Fibroblast of lung (primary cell): ENCODE data around the gene ANKRD52.

ENCODE experiments used
- EZH2 ChIP-seq: IDR thresholded peaks from 2 replicates; pipeline ENCODE4 v1.5.1; 2012; ENCODE audit warnings: low read length, control low read depth, mild to moderate bottlenecking; ENCODE audit errors: missing control alignments
- TF ChIP-seq, protein P1 (sequence below), 2 donors: IDR thresholded peaks in 1 of 2; conservative IDR thresholded peaks in 1 of 2; 1 replicate in 1 of 2; 2 replicates in 1 of 2; pipeline ENCODE4 v1.5.1; 2011 to 2012; ENCODE audit warnings: low read length in 2 of 2, control low read depth in 1 of 2, inconsistent platforms in 1 of 2, low read depth in 1 of 2, mild to moderate bottlenecking in 1 of 2

DNA sequence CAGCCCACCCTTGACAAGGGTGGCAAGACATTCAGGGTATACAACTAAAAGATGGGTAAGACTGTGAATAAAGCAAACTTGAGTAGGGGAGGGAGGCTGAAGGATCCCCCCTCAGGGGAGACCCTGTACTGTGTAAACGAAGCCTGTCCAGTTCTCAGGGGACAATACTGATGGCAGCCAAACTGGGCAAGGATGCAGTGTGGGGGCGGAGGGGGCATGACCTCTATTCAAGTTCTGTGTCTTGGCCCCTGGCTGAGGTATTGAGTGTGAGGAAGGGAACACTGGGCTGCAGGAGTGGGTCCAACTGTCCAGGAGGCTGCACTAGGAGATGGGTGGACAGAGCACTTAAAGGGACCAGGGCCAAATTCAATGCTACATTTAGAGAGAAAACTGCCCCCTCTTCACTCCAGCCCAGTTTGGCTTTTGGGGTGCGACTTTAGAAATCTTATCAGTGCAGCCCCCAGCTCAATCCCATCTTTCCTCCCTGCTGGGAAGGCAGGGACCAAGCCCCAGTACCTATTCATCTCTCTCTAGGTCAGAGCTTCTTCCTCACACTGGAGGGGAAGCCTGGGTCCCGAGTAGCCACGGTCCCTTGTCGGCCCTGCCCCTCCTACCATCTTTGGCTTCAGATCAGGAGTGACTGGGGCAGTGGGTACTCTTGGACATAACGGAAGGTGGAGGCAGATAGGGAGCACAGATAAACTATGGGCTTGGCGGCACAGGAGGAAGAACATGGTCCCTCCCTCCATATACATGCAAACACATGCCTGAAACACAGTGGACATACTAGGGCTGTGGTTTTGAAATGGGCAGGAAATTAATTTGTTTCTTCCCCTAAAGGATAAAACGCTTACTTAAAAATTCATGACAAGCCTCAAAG is 16.5 kb downstream of the ANKRD52 start:
- TF ChIP-seq, protein P1, sequence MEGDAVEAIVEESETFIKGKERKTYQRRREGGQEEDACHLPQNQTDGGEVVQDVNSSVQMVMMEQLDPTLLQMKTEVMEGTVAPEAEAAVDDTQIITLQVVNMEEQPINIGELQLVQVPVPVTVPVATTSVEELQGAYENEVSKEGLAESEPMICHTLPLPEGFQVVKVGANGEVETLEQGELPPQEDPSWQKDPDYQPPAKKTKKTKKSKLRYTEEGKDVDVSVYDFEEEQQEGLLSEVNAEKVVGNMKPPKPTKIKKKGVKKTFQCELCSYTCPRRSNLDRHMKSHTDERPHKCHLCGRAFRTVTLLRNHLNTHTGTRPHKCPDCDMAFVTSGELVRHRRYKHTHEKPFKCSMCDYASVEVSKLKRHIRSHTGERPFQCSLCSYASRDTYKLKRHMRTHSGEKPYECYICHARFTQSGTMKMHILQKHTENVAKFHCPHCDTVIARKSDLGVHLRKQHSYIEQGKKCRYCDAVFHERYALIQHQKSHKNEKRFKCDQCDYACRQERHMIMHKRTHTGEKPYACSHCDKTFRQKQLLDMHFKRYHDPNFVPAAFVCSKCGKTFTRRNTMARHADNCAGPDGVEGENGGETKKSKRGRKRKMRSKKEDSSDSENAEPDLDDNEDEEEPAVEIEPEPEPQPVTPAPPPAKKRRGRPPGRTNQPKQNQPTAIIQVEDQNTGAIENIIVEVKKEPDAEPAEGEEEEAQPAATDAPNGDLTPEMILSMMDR (conservative IDR thresholded peaks at IDR 0.05 in 1 of 2, IDR thresholded peaks at IDR 0.05 in 1 of 2; ENCODE audit: low read depth in 1 of 2, low read length in 2 of 2) = no peak
- TF ChIP-seq EZH2 = no peak
